NCI-H146 treated with DMSO at 0.1 percent for 48 hours (cell line): Measurements from ENCODE around the gene NECTIN1.

Experiments
- DNase-seq: peaks from one replicate; lab custom pipeline; 2025; ENCODE audit not compliant: unreplicated experiment; lab: John Stamatoyannopoulos, UW

The NECTIN1 gene

DNA sequence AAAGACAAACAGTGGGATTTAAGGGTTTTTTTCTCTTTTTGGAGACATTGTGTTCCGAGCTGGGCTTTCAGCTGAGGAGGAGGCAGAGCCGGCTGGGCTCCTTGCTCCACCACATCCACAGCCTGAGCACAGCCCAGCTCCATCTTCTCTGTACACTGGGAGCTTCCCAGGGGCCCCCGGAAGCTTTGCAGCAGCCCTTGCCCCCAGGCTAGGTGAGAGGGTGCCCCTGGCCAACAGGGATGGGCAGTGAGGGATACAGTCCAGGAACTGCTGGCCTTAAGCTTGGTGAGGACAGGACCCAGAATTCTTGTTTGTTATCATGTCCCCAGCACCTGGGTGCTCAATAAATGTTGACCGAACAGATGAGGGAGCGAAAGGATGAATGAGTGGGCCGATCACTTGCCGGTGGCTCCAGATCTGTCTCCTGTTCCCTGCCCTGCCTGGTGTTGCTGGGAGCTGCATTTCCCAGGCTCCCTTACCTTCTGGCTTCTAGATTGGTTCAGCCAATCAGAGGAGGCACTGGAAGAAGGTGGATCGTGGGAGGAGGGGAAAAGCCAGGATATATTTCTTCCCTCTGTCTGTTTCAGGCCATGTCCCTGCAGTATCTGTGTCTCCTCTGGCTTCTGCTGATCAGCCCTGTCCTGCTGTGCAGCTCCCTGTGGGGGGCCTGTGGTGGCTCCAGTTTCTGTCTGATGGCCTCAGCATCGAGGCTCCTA lies 26.5 kb upstream of the NECTIN1 start:
- peak; percentile 22 for DNase-seq

DNA sequence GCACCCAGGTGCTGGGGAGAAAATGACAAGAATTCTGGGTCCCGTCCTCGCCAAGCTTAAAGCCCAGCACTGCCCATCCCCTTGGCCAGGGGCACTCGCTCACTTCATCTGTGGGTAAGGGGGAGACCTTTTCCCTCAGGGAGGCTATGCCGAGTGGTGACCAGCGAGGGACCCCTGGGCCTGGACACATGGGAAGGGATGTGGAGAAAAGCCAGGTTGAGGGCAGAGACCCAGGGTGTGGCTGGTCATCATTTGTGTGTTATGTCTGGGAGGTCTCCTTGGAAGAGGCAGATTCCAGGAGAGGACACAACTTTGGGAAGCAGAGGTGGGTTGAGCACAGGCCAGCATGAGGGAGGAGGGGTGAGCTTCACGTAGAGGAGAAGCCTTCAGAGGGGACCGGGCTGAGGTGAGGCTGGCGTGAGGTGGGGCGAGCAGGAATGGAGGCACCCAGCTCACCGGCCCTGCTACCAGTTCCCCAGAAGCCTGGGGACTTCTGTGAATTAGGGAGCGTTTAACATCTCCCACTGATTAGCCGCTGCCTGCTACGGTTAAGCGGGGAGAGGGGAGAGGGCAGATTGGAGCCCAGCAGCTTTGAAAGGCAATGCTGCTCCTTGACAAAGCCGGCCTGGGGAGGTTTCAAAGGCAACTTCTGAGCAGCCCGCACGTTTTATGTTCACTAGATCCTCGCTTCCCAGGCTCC lies 25.8 kb upstream of the NECTIN1 start:
- DNase-seq: no peak

DNA sequence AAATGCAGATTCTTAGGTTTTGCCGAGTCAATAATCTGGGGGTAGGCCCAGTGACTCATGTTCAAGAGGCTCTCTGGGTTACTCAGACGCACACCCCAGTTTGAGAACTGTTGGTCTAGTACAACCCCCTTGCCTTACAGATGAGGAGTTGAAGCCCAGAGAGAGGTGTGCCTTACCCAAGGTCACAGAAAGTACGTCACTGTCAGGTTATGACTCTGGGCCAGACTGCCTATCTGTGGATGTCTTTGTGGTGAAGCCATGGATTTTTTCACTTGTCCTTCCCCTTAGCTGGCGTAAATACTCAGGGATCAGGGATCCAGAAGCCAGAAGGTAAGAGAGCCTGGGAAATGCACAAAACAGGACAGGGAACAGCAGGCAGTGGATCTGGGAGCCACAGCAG lies 25.2 kb upstream of the NECTIN1 start:
- DNase-seq: no peak

DNA sequence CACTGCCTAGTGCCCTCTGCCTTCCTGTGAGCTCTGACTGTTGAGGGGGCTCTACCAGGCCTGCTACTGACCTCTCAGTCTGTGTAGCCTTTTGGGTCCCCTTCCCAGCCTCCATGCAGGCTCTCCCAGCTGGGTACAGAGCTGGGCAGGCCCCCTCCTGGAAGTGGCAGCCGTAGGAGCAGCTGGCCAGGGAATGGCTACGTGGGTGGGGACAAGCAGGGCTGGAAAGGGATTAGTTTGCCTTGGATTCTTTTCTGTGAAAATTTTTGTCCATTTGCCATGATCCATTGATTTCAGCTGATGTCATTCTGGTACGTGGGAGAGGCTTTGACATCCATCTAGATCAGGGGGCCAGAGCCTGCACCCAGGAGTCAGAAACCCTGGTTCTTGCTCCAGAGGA lies 23.9 kb upstream of the NECTIN1 start:
- no peak for DNase-seq

DNA sequence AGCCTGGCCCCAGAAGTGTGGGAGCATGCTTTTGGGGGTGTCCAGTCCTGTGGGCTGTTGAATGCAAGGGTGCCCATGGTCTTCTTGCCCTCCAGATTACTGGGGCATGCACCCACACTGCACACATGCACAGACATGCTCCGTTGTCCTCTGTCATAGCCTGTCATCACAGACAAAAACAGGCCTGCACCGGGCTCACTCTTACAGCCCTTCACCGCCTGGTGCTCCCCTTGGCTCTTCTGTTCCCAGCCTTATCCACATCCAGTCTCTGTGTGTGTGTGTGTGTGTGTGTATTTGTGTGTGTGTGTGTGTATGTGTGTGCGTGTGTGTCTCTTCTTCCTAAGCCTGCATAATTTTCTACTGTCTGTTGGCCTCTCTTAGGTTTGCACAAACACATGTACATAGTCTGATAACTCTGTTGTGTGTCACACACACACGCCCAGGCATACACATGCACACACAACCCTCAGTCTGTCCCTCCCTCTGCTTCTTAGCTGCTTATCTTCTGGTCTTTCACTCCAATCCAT lies 23.4 kb upstream of the NECTIN1 start:
- DNase-seq: no peak

DNA sequence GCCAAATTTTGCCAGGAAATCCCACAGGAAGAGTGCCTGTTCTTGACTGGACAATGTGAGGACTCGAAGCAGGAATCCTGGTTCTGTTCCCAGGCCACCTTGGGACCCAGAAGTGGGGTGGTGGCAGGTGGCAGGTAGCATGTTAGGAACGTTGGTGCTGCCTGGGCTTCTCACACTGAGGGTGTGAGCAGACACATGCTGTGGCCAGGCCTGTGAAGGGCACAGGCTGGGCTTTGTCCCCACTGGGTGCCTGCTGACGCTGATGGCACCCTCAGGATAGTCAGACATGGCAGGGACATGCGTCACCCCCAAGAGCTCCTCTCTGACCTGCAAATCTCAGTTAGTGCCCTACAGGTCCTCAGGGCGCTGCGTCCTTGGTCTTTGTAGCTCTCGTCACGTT lies 21.1 kb upstream of the NECTIN1 start:
- no peak for DNase-seq

DNA sequence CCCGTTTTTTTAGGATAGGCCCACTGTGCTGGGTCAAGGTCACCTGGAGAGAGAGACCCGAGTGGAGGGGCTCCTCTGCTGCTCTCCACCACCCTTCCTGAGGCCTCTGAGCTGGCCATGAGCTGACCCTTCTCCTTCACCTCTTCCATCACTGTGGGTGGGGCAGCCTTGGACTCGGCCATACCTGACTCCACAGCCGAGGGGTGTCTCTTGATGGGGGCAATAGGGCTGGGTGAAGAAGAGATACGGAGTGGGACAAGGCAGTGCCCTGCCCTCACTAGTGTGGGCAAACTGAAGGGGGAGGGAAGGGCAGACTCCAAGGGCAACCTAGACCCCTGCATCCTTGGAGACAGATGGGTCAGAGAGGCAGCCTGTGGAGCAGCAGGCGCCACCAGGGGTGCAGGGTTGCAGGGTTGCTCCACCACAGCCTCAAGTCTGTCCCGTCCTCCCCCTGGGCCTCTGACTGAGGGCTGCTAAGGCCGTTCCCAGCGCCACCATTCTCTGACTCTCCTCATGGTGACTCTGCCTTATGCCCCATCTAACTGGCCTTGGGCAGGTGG lies 20.1 kb upstream of the NECTIN1 start:
- DNase-seq: no peak

DNA sequence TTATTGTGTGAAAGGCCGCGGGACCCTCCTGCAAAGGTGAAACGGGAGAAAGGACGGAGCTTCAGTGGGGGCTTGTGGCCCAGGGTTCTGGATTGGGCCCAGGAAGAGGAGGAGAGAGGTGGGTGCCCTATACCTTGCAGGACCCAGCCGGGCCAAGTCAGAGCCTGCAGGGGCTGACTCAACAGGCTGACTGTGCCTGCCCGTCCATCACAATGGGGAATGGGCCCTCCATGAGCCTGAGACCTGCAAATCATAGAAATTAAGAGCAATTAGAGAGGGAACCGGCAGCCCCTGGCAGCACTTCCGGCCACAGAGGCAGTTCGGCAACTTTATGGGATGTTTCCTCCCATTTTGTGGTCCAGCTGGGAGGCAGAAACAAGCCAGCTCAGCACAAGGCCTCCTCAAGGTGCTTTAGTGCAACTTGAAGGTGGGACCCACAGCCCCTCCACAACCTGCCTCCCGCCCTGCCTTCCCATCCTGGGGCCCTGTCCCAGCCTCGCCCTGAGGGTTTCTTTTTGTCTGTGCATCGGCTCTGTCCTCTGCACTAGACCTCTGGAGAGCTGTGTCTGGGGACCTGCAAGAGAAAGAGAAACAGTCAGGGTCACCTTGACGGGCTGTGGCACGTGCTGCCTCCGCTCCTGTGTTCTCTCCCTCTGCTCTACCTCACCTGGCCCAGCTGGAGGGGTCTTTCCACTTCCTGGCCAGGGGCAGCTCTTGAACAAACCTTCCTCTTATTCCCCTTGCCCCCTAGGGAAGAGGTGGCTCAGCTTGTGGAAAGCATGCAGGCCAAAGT lies 19.1 kb upstream of the NECTIN1 start:
- DNase-seq: no peak

DNA sequence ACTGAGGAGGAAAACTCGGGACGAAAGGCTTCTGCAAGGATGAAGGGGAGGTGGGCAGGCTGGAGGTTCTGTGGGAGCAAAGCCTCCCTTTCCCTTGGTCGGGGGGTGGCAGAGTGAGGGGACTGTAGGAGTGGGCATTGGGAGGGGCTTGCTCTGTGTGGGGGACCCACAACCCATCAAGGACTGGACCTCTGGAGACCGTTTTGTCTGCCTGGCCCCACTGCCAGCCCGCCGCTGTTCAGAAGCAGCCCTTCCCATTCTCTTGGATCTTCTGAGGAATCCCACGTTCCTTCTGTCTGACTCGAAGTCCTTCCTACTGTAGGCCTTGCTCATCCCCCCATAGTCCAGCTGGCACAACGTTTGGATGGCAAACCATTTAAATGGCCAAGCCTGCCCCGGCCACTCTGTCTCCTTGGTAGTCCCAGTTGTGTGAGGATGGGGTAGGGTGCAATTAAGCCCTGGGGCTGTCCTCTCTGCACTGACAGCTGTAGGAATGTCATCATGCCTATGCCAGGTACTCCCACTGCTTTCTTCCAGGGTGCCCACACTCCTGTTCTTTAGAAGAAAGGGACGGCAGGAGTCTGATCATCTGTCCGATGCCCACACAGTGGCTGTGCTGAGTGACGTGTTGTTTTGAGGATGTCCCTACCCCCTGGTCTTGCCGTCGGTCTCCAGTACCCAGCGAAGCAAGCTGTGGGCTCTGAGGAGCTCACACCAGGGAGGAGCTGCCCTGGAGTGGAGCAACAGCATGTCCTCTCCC lies 17.0 kb upstream of the NECTIN1 start:
- no peak for DNase-seq

DNA sequence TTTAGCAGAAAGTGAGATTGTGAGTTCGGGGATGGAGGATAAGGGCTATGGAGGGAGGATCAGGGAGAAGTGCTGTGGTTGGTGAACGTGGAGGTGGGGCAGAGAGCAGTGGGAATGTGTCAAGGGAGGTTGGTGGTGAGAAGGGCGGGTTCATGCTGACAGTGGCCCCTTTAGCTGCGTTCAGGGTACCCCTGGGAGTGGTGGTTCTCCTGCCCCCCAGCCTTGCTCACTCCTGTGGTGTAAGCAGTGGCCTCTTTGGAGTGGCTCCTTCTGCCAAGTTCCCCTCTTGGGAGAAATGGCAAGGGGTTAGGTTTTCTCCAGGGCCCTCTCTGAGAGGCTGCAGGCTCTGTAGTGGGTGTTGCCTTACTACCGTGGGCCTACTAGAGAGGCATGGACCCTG lies 16.1 kb upstream of the NECTIN1 start:
- no peak for DNase-seq

DNA sequence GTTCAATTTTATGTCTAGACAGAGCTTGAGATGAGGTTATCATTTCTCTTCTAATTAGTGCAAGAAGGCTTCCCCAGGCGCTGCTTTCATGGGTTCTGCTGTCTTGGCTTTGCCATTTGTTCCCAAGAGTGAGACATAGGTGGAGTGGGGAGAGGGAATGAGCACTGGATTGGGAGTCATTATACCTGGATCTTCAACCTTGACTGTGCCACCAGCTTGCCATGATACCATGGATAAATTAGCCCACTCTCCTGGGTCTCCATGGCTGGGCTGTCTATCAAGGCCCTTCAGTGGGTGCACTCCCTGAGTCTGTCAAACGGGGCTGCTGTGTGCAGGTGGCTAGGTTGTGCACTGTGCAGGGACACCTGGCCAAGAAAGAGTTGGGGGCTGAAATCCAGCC lies 15.6 kb upstream of the NECTIN1 start:
- DNase-seq: no peak

DNA sequence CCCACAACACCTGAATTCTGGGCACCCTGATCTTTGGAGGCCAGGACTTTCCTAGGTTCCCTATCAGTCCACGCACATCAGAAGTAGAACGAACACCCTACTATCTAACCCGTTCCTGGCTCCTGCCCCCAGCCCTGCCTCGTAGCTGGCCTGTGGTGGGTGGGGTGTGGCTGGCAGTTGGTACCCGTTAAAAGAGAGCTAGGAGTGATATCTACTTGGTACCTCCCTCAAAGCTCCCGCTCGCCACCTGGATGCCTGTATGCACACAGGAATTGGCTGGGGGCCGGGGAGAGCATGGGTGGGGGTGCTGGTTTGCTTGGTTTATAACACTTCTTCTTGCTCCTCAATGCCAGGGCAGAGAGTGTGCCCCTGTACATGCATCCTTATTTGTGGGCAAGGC lies 14.0 kb upstream of the NECTIN1 start:
- no peak for DNase-seq

DNA sequence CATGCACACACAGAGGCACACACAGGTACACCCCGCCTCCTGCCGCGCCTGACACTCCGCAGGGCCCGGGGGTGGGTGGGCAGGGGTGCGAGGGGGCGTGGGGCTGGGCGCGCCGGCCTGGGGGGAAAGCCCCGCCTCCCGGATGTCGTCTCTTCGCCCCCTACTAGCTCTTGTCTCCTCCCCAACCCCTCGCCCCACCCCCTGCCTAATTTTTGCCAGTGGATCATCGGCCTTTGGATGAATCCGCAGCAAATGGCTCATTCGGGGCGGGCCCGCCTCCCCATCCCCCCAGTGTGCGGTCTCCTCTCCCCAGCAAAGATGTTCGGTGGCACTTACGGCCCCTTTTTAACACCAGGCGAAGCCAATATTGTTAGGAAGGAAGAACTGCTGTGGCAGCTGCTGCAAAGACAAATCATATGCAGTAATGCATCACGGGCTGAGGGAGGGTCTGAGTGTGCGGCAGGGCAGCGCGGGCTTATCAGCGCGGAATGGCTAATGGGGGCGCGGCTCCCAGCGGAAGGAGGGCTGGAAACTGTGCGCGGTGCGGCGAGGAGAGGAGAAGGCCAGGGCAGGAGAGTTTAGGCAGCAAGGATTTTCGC lies 13.4 kb upstream of the NECTIN1 start:
- DNase-seq: no peak

DNA sequence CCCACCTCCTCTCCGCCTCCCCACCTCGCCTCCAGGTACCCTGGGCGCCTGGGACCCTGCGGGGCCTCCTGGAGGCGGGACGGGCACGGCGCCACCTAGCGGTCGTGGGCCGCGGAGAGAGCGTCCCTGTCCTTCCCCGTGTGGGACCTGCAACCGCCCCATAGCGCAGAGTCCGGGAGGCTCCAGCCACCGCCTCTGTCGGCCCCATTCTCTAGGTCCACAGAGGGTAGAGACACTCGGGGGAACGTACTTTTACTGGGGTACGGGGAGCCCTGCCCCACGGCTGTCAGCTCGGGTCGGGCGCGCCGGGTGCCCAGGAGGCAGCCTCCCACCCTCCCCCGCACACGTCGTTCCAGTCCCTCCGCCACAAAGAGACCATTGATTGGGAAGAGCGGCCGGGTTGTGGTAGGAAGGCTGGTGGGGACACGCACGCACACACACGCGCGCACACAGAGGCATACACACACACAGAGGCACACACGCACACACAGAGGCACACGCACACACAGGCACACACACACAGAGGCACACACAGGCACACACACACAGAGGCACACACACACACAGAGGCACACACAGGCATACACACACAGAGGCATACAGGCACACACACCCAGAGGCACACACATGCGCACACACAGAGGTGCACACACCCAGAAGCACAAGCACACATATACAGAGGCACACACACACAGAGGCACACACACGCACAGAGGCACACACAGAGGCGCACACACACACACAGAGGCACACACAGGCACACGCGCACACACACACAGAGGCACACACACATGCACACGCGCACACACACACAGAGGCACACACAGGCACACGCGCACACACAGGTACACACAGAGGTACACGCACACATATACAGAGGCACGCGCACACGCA lies 12.6 kb upstream of the NECTIN1 start:
- no peak for DNase-seq

DNA sequence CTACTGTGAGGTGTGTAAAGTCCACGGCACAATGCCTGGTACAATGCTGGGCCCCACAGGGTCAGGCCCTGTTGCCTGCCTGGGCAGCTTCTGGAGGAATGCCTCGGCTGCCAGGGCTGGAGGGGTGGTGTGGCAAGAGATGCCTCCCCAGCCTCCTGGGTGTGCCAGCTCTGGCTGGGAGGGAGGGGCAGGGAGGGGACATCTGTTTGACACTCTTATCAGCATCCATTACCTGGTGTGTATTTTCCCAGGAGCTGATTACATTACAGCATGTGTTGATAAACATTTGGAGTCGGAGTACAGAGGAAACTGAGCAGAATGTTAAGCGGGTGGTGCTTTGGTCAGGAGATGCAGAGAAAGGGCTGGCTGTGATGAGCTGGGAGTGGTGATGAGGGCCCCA lies 11.0 kb upstream of the NECTIN1 start:
- DNase-seq: peak; percentile 86

DNA sequence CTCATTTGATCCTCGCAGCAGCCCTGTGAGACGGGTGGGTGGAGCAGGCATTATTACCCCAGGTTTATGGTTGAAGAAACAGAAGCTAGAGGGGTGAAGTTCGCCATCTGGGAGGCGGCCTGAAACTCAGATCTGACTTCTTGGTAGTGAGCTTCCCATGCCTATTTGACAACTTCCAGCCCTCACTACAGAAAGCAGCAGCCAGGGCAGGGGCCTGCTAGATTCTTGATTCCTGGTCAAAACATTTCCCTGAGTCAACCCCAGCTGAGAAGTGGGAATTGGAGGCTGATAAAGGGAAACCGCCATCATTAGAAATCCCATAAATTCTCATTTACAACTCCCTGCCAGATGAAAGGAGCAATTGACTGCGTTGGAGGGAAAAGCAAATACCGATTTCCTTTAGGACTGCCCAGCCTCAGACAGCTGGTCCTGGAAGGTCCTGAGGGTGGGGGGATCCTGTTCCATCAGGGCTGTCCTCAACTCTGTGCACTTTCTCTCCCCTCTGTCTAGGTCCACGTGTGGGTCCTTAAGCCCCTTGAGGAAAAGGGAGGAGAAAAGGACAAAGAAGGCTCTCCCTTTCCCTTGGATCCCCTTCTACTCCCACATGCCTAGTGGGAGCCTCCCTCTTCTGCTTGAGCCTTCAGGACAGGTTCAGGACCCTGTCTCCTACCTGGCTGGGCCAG lies 10.2 kb upstream of the NECTIN1 start:
- peak; percentile 77 for DNase-seq

DNA sequence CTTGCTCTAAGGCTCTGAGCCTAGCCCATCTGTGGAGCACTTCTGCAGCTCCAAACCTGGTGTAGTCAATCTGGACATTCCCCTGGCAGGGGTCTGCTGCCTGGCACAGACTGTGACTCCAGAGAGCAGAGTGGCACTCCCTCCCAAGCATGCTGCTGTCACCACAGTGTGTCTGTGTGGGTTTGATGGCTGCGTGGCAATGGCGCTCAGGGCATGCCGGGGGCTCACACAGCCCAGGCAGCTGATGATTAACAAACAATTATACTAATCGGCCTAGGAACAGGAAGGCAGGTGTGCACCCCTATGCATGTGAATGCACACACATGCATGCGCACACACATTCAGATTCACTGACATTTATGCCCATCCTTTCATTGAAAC lies 9.0 kb upstream of the NECTIN1 start:
- peak; percentile 61 for DNase-seq

DNA sequence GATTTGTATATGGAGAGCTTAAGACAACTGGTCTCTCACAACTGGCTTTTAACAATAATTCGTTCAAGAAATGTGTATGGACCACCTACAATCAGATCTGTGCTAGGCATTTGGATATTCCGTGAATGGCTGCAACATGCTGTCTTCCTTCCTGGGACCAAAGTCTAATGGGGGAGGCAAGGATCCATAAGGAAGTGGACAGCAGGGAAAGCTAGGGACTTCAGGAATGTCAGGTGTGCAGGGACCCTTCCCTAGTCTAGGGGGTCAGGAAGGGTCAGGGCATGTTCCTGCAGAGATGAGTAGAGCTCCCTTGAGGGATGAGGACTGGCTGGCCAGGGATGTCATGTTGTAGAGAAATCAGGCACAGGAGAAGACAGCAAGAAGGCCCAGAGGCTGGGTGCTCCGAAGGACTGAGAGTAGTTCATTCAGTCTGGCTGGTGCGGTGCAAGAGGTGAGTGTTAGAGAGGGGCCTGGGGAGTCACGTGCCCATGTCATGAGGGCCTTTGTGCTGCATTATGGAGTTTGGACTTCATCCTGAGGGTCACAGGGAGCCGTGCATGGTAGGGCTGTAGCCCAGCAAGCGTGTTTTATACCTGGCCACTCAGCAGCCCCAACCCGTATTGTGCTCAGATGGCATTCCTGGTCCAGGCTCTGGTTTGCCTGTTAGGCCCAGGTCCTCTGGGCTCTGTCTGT lies 8.5 kb upstream of the NECTIN1 start:
- DNase-seq: no peak
